Choroid plexus epithelial cell (primary cell): ENCODE results near the gene RAB4A.

Experiments used
- DNase-seq: peaks from one replicate; pipeline ENCODE4 v3.0.0-alpha.2; 2010; ENCODE audit warnings: low read depth
- H3K4me3 ChIP-seq: 2 replicates; pipeline ENCODE4 v1.5.1; 2011; ENCODE audit warnings: low read depth, mild to moderate bottlenecking, control low read depth, low read length, moderate library complexity
- TF ChIP-seq, protein P1 (sequence below): conservative IDR thresholded peaks from 2 replicates; pipeline ENCODE4 v1.5.1; 2011; ENCODE audit warnings: low read depth, mild to moderate bottlenecking, control low read depth, inconsistent platforms, low read length, moderate library complexity

The RAB4A gene

DNA sequence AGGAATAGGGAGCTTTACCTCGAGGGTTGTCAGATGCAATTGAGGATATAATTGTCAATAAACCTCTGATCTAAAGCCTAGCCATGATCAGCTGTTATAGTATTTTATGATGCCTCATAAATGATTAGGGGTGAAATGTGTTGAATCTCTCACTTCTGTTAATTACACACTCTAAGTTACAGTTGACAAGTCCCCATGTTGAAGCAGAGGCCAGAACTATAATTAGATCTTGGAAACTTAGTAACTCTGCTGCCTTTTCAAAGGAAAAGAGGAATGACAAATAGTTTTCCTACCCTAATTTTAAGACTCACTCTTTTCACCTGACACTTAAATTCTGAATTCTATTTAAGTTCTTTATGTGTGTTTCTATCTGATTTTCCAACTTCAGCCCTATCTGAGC, 38.2 kb downstream of the RAB4A start:
- TF ChIP-seq, protein P1, sequence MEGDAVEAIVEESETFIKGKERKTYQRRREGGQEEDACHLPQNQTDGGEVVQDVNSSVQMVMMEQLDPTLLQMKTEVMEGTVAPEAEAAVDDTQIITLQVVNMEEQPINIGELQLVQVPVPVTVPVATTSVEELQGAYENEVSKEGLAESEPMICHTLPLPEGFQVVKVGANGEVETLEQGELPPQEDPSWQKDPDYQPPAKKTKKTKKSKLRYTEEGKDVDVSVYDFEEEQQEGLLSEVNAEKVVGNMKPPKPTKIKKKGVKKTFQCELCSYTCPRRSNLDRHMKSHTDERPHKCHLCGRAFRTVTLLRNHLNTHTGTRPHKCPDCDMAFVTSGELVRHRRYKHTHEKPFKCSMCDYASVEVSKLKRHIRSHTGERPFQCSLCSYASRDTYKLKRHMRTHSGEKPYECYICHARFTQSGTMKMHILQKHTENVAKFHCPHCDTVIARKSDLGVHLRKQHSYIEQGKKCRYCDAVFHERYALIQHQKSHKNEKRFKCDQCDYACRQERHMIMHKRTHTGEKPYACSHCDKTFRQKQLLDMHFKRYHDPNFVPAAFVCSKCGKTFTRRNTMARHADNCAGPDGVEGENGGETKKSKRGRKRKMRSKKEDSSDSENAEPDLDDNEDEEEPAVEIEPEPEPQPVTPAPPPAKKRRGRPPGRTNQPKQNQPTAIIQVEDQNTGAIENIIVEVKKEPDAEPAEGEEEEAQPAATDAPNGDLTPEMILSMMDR: no peak
- no peak overlapping the region for H3K4me3 ChIP-seq
- no peak for DNase-seq

DNA sequence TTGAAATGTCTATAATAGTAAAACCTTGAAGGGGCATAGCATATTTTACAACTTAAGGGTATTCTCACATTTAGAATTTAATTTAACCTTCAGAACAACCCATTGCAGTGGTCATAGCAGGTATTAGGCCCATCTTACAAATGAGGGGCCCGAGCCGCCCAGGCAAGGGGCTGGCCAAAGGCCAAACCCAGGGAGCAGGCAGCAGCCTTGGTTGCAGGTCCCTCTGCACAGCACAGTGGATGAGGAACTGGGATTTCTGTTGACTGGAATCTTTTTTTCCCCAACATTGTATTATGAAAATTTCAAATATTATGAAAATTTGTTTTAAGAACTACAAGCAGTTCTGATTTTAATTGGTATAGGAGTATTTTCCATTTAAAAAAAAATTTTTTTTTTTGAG, 38.8 kb downstream of the RAB4A start:
- DNase-seq: no peak
- TF ChIP-seq, protein P1: no peak
- H3K4me3 ChIP-seq: no peak overlapping the region

DNA sequence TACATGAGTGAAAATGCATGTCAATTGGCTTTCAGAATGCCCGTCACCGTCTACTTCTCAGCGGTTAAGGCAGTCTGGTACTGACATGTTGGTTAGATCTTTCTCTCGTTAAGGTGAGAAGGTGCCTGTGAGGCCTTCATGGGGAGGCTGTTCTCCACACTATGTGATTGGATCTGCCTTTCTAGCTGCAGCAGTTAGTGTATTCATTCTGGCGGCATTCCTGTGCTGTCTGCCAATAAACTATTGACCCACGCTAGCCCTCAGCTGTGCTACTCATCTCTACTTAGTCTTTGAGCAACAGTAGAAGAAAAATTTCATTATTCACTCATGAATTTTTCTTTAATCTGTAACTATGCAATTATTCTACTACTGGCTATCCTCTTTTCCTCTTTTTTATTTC, 39.9 kb downstream of the RAB4A start:
- TF ChIP-seq, protein P1: no peak
- peak; percentile 20 for DNase-seq
- H3K4me3 ChIP-seq: no peak overlapping the region

DNA sequence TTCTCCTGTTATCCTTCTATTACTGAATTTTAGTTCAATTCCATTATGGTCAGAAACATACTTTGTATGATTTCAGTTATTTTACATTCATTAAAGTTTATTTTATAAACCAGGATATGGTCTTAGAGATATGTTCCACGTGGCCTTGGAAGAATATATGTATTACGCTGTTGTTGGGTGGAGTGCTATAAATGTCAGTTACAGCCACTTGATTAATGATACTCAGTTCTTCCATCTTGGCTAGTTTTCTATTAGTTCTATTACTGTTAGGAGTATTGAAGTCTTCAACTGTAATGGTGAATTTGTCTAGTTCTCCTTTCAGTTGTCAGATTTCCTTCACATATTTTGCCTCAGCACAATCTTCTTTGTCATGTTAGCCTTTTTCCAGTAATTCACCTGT, 45.3 kb downstream of the RAB4A start:
- no peak overlapping the region for H3K4me3 ChIP-seq
- DNase-seq: no peak
- TF ChIP-seq, protein P1: no peak

DNA sequence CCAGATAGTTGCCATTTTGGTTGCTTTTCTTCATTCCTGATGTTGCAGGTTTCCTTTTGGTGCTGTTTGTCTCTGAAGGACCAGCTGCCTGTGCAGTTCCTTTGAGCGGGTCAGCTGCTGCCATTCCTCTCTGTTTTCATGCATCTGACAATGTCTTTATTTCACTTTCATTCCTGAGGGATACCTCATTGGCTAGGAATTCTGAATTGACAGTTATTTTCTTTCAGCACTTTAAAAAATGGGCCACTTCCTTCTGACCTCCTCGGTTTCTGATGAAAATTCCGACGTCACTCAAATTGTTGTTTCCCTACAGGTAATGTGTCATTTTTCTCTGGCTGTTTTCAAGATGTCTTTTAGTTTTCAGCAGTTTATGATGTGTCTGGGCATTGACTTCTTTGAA, 47.1 kb downstream of the RAB4A start:
- TF ChIP-seq, protein P1: no peak
- DNase-seq: peak; percentile 48
- H3K4me3 ChIP-seq: no peak overlapping the region

DNA sequence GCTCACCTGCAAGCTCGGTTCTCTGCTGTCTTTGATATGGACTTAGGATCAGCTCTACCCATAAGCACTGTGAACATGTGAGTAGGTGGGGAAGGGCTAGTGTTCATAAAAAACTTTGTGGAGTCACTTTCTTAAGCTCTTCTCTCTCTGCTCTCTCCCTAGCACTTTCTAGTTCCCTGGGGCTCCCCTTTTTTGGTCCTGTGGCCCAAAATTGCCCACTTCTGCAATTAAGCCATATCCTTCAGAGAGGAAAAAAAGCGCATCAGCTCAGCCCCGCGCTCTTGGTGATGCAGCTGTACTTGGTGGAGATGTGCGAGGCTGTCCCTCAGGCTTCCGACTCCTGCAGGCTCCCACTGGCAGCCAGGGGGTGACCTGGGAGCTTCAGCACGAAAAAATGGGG, 48.6 kb downstream of the RAB4A start:
- TF ChIP-seq, protein P1: no peak
- DNase-seq: no peak
- no peak overlapping the region for H3K4me3 ChIP-seq

DNA sequence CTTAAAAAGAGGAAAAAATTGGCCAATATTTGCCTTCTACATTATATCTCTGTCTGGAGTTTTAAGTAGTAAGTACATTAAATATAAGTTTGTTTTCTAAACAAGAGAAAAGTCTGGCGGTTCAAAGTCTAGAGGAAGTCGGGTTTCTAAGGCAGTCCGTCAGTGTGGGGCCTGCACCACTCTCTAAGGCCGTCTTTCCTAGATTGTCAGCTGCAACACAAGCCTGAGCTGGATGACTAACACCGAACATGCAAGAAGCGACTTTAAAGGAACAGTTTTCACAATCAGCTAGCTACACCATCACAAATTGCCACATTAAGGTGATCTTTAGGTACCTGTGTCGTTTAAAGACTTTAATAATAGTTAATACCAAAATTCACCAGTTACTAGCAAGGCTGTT, 52.3 kb downstream of the RAB4A start:
- no peak overlapping the region for H3K4me3 ChIP-seq
- no peak for DNase-seq
- TF ChIP-seq, protein P1: no peak
